Measurements from ENCODE around the gene SYNE1. TPM values are rescaled to one million over a fixed set of nuclear protein-coding genes. Genes with fewer than 3 reads are reported as not detected.

The SYNE1 gene
- polyA plus RNA-seq, 2 of the 4 experiments (the other 2 are of a cell fraction), result 10.5 to 28.5 TPM

DNA sequence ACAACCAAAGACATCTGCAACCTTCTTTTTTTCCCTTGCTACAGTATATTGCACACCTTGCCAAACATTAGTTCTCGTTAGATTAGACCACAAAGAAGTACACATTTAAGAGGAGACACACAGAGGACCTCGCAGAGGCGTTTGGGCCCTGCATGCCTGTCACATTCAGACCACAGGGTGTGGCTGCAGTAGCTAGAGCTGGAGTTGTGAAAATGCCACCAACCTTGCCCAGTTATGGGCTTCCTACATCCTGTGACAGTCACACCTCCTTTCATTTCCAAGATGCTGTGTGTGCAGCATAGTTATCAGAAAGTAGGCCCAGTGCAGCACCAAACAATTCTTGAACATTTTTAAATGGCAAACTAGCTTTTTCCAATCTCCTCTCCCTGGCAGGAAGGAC lies 2.4 kb downstream of the SYNE1 start:
- TF ChIP-seq HOXB5 (CRISPR knock-in tag; IDR thresholded peaks at IDR 0.05) (no peak), ZC3H11A (IDR thresholded peaks at IDR 0.05) (no peak), FOSL2 (IDR thresholded peaks at IDR 0.05) (no peak), FOSL2 (CRISPR knock-in tag; IDR thresholded peaks at IDR 0.05) (no peak)
- Histone ChIP-seq H3K27ac (no peak overlapping the region), H3K9me3 (no peaks in the 10 kb centered on the region), H3K4me2 (no peak overlapping the region), H3K4me3 (no peak overlapping the region), H3K4me1 (no peaks in the 10 kb centered on the region)
- 90% methylated on average over 3 of the region's 3 CpGs for WGBS (ENCODE audit: missing lambda C conversion rate)
- ChIA-PET CTCF (no interaction called here), POLR2A (no interaction called here)
- FAIRE-seq (no peak), DNase-seq (ENCODE audit: low read depth in 1 of 2, low spot score in 1 of 2) (no peak), ATAC-seq (no peak)

- no peak for DNase-seq (ENCODE audit: low read depth in 1 of 2, low spot score in 1 of 2)
- FAIRE-seq, result no peak
- no peak for ATAC-seq
- Histone ChIP-seq H3K4me3 (no peak overlapping the region), H3K9me3 (no peaks in the 10 kb centered on the region), H3K4me1 (no peaks in the 10 kb centered on the region), H3K4me2 (no peak overlapping the region), H3K27ac (no peak overlapping the region)
- WGBS (ENCODE audit: missing lambda C conversion rate), result 78% methylated on average over 2 of the region's 2 CpGs
- ChIA-PET POLR2A (no interaction called here), CTCF (interaction anchor here (2.7 kb wide), 1 partner anchor 10 kb away, joined by 11 read pairs; no protein-coding TSS in a partner anchor)
- no peak for TF ChIP-seq HOXB13 (CRISPR knock-in tag; IDR thresholded peaks at IDR 0.05; ENCODE audit: low read depth)
- no peak for TF ChIP-seq RNF2 (IDR thresholded peaks at IDR 0.05; ENCODE audit: borderline replicate concordance, low read depth)
- no peak for TF ChIP-seq NFE2L2 (conservative IDR thresholded peaks at IDR 0.05; ENCODE audit: low read length)
- TF ChIP-seq ELK1 (IDR thresholded peaks at IDR 0.05; ENCODE audit: low read depth, low read length), result no peak
- no peak for TF ChIP-seq MAFK (IDR thresholded peaks at IDR 0.05; ENCODE audit: partially characterized antibody)
- no peak for TF ChIP-seq RFX5 (IDR thresholded peaks at IDR 0.05)
- TF ChIP-seq CBX8 (IDR thresholded peaks at IDR 0.05), result no peak
- TF ChIP-seq EP300 (IDR thresholded peaks at IDR 0.05), result no peak
- TF ChIP-seq ZFP36 (IDR thresholded peaks at IDR 0.05; ENCODE audit: borderline replicate concordance, partially characterized antibody), result no peak
- no peak for TF ChIP-seq HOXA7 (CRISPR knock-in tag; IDR thresholded peaks at IDR 0.05)
- TF ChIP-seq HEYL (CRISPR knock-in tag; IDR thresholded peaks at IDR 0.05), result no peak
- TF ChIP-seq POLR2A (IDR thresholded peaks at IDR 0.05; ENCODE audit: low read length), result no peak
- TF ChIP-seq NPAS2 (CRISPR knock-in tag; IDR thresholded peaks at IDR 0.05; ENCODE audit: borderline replicate concordance), result no peak
- no peak for TF ChIP-seq PHF8 (IDR thresholded peaks at IDR 0.05; ENCODE audit: borderline replicate concordance, low read depth)
- TF ChIP-seq HDAC2 (IDR thresholded peaks at IDR 0.05), result no peak
- TF ChIP-seq E2F6 (IDR thresholded peaks at IDR 0.05; ENCODE audit: borderline replicate concordance, low read depth), result no peak
- no peak for TF ChIP-seq FOXS1 (CRISPR knock-in tag; IDR thresholded peaks at IDR 0.05)
- no peak for TF ChIP-seq BHLHE40 (IDR thresholded peaks at IDR 0.05; ENCODE audit: low read depth, low read length)
Measured at GRCh38 chr6:152632121-152632782, 4.9 kb downstream of the SYNE1 start.

- no peak overlapping the region for H3K4me3 ChIP-seq
- H3K27ac ChIP-seq, result no peak overlapping the region
- FAIRE-seq (no peak), DNase-seq (ENCODE audit: low read depth in 1 of 2, low spot score in 1 of 2) (no peak), ATAC-seq (no peak)
- no peak overlapping the region for H3K4me2 ChIP-seq
- H3K9me3 ChIP-seq, result no peaks in the 10 kb centered on the region
- WGBS (ENCODE audit: missing lambda C conversion rate), result 98% methylated on average over 3 of the region's 3 CpGs
- no peaks in the 10 kb centered on the region for H3K4me1 ChIP-seq
- ChIA-PET POLR2A (no interaction called here), CTCF (interaction anchor here (0.6 to 2.7 kb wide), 2 partner anchors 11 to 62 kb away, joined by 3 to 11 read pairs; no protein-coding TSS in a partner anchor)
- TF ChIP-seq CHD2 (IDR thresholded peaks at IDR 0.05; ENCODE audit: low read length, partially characterized antibody) (no peak), POLR2A (IDR thresholded peaks at IDR 0.05; ENCODE audit: low read length) (no peak), MAX (IDR thresholded peaks at IDR 0.05) (no peak), CTCF (IDR thresholded peaks at IDR 0.05) (no peak), KDM5A (IDR thresholded peaks at IDR 0.05) (no peak), ZSCAN20 (CRISPR knock-in tag; IDR thresholded peaks at IDR 0.05) (no peak), HDAC2 (IDR thresholded peaks at IDR 0.05) (no peak), FOSB (CRISPR knock-in tag; IDR thresholded peaks at IDR 0.05) (no peak), TP53 (CRISPR knock-in tag; IDR thresholded peaks at IDR 0.05) (no peak), RARB (CRISPR knock-in tag; IDR thresholded peaks at IDR 0.05) (no peak), NFE2L2 (conservative IDR thresholded peaks at IDR 0.05; ENCODE audit: low read length) (no peak), BCL3 (IDR thresholded peaks at IDR 0.05) (no peak)
- TF ChIP-seq, protein P1, sequence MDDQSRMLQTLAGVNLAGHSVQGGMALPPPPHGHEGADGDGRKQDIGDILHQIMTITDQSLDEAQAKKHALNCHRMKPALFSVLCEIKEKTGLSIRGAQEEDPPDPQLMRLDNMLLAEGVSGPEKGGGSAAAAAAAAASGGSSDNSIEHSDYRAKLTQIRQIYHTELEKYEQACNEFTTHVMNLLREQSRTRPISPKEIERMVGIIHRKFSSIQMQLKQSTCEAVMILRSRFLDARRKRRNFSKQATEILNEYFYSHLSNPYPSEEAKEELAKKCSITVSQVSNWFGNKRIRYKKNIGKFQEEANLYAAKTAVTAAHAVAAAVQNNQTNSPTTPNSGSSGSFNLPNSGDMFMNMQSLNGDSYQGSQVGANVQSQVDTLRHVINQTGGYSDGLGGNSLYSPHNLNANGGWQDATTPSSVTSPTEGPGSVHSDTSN (IDR thresholded peaks at IDR 0.05), result no peak
Measured at GRCh38 chr6:152631376-152631775, 5.8 kb downstream of the SYNE1 start.

All from A549 (cell line).